Panc1 (cell line): ENCODE data around the gene OR10A6. TPM values are rescaled to one million over a fixed set of nuclear protein-coding genes. Genes with fewer than 3 reads are reported as not detected.

Experiments used
- ATAC-seq: fragments of 200-7000 bp; cut with Tn5 transposase; 2 replicates; pipeline ENCODE4 v1.9.1; 2020; ENCODE audit warnings: mild to moderate bottlenecking, moderate library complexity
- BruUV-seq: library from RNA; stranded (reverse); fragments of 400-500 nt; replicated peaks from 2 replicates; lab custom pipeline; 2021; lab: Mats Ljungman, UMichigan
- CTCF ChIA-PET: fragments of 300-600 bp; sonication (Branson Sonifier 250); formaldehyde crosslinking; loops from one replicate; lab custom pipeline; 2022; ENCODE audit warnings: antibody characterized with exemption; lab: Charles Lee
- POLR2A ChIA-PET: fragments of 300-600 bp; sonication (Branson Sonifier 250); formaldehyde crosslinking; loops from one replicate; lab custom pipeline; 2022; ENCODE audit warnings: antibody characterized with exemption; lab: Charles Lee
- DNase-seq: peaks from one replicate; pipeline ENCODE4 v3.0.0-alpha.2; 2010; ENCODE audit warnings: low read depth, low spot score
- H3K27ac ChIP-seq: 2 replicates; pipeline ENCODE4 v1.5.1; 2011; ENCODE audit warnings: mild to moderate bottlenecking, low read length, inconsistent platforms
- H3K27me3 ChIP-seq: fragments of 200-500 bp; sonication (Bioruptor generic); 2 replicates; pipeline ENCODE4 v1.6.0; 2014; ENCODE audit warnings: low read length, inconsistent platforms; ENCODE audit not compliant: control insufficient read depth, insufficient read depth
- H3K36me3 ChIP-seq: fragments of 200-500 bp; sonication (Bioruptor generic); 2 replicates; pipeline ENCODE4 v1.5.1; 2014; ENCODE audit warnings: inconsistent platforms, mild to moderate bottlenecking, low read length, moderate library complexity; ENCODE audit not compliant: control insufficient read depth, insufficient read depth
- H3K4me1 ChIP-seq: 2 replicates; pipeline ENCODE4 v1.5.1; 2011; ENCODE audit warnings: inconsistent platforms, mild to moderate bottlenecking, low read length, moderate library complexity; ENCODE audit not compliant: control insufficient read depth, insufficient read depth
- H3K4me3 ChIP-seq, 2 experiments: 2 replicates each; pipeline ENCODE4 v1.5.1; 2011 to 2012; ENCODE audit warnings: low read depth in 2 of 2, low read length in 2 of 2, mild to moderate bottlenecking in 2 of 2, inconsistent platforms in 1 of 2, moderate library complexity in 1 of 2
- H3K9me3 ChIP-seq: fragments of 200-500 bp; sonication (Bioruptor generic); 2 replicates; pipeline ENCODE4 v1.5.1; 2014; ENCODE audit warnings: low read depth, mild to moderate bottlenecking, inconsistent platforms, low read length, moderate library complexity; ENCODE audit not compliant: control insufficient read depth, insufficient read depth
- POLR2AphosphoS5 ChIP-seq: IDR thresholded peaks from 2 replicates; pipeline ENCODE4 v1.6.1; 2012; ENCODE audit warnings: mild to moderate bottlenecking, low read depth, low read length, moderate library complexity
- SIN3A ChIP-seq: IDR thresholded peaks from 2 replicates; pipeline ENCODE4 v1.6.1; 2012; ENCODE audit warnings: low read depth, mild to moderate bottlenecking, low read length, moderate library complexity, borderline replicate concordance; ENCODE audit not compliant: insufficient read depth
- TCF7L2 ChIP-seq: IDR thresholded peaks from 2 replicates; pipeline ENCODE4 v1.6.1; 2011; ENCODE audit warnings: mild to moderate bottlenecking, low read depth, low read length, inconsistent platforms
- in situ Hi-C: cut with HindIII; loops from 2 replicates; pipeline ENCODE4 v1.10.0; 2016; ENCODE audit warnings: low sequenced_read_pairs, low pct_unique_long_range_greater_than_20kb
- intact Hi-C: fragments of 100-400 bp; cut with micrococcal nuclease; formaldehyde crosslinking; loops from one replicate; pipeline ENCODE4 v1.10.0; 2022; ENCODE audit not compliant: unreplicated experiment
- total RNA-seq: library from RNA; stranded (reverse); gene quantifications from one replicate; pipeline ENCODE4 v1.2.1, GENCODE V29; 2021; ENCODE audit not compliant: unreplicated experiment
- TF ChIP-seq, protein P1 (sequence below), 2 experiments: IDR thresholded peaks; 2 replicates each; pipeline ENCODE4 v1.6.1; 2011 to 2012; ENCODE audit warnings: low read depth in 2 of 2, control low read depth in 1 of 2, low read length in 1 of 2, mild to moderate bottlenecking in 1 of 2, moderate library complexity in 1 of 2; ENCODE audit not compliant: insufficient read depth in 1 of 2
- TF ChIP-seq, protein P2 (sequence below): fragments of 450-650 bp; IDR thresholded peaks from 2 replicates; pipeline ENCODE4 v1.5.1; 2017; ENCODE audit warnings: mild to moderate bottlenecking

Gene OR10A6
- total RNA-seq, 1 experiment from 2014 or later = not detected

DNA sequence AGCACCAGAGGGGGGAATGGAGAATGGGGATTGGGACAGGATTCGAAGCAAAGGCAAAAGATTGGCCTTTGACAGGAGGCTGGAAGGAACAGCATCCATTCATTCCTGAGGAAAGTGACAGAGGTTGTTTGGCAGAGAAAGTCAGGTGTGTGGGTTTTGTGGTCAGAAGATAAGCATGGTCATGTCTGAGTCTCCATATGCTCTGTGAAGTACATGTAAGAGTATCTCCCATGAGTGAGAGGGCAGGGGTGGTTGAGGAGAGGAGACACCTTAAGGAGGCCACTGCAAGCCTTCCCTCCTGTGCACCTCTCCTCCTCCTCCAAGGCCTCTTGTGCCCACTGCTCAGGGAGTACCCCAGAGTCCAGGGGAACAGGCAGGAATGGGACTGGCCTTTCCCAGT is 36.0 kb upstream of the OR10A6 start:
- CTCF ChIA-PET = no interaction called here

DNA sequence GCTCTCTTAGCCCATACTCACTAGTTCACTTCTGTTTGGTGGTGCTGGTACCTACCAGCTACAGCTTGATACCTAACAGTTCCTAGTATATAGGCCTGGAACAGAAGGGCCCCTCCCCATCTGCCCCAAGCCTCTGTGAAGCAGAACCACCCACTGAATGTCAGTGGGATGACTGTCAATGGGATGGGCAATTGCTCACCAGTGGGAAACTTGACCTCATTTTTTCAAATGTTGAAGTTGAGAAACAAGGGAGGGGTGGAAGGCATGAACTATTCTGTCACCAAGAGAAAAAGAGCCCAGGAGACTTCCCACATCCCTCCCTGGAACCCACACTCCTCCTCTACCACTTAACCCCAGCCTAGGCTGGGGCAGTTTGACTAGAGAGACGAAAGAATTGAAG is 34.3 kb upstream of the OR10A6 start, which contains the start of gene NLRP10:
Gene NLRP10 (minus strand): TSS at position 62 of the 400 bp plus-strand sequence. CDS start 1,952 bp downstream, outside the sequence.
- DNase-seq (no peak), ATAC-seq (no peak)
- CTCF ChIA-PET = no interaction called here
- H3K27me3 ChIP-seq = no peaks in the 10 kb centered on the region
- H3K27ac ChIP-seq = no peak within 1 kb of the TSS
- intact Hi-C loops = no loop called here
- no TSS peak for BruUV-seq
- H3K4me3 ChIP-seq = no peak within 1 kb of the TSS
- H3K36me3 ChIP-seq = no peaks in the 10 kb centered on the region
- no peaks in the 10 kb centered on the region for H3K9me3 ChIP-seq
- TF ChIP-seq, protein P1, sequence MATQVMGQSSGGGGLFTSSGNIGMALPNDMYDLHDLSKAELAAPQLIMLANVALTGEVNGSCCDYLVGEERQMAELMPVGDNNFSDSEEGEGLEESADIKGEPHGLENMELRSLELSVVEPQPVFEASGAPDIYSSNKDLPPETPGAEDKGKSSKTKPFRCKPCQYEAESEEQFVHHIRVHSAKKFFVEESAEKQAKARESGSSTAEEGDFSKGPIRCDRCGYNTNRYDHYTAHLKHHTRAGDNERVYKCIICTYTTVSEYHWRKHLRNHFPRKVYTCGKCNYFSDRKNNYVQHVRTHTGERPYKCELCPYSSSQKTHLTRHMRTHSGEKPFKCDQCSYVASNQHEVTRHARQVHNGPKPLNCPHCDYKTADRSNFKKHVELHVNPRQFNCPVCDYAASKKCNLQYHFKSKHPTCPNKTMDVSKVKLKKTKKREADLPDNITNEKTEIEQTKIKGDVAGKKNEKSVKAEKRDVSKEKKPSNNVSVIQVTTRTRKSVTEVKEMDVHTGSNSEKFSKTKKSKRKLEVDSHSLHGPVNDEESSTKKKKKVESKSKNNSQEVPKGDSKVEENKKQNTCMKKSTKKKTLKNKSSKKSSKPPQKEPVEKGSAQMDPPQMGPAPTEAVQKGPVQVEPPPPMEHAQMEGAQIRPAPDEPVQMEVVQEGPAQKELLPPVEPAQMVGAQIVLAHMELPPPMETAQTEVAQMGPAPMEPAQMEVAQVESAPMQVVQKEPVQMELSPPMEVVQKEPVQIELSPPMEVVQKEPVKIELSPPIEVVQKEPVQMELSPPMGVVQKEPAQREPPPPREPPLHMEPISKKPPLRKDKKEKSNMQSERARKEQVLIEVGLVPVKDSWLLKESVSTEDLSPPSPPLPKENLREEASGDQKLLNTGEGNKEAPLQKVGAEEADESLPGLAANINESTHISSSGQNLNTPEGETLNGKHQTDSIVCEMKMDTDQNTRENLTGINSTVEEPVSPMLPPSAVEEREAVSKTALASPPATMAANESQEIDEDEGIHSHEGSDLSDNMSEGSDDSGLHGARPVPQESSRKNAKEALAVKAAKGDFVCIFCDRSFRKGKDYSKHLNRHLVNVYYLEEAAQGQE (IDR thresholded peaks at IDR 0.05; ENCODE audit: insufficient read depth in 1 of 2, low read depth in 2 of 2, low read length in 1 of 2) = no peak
- TF ChIP-seq TCF7L2 = no peak
- TF ChIP-seq SIN3A = no peak
- no peak for TF ChIP-seq POLR2AphosphoS5
- TF ChIP-seq, protein P2, sequence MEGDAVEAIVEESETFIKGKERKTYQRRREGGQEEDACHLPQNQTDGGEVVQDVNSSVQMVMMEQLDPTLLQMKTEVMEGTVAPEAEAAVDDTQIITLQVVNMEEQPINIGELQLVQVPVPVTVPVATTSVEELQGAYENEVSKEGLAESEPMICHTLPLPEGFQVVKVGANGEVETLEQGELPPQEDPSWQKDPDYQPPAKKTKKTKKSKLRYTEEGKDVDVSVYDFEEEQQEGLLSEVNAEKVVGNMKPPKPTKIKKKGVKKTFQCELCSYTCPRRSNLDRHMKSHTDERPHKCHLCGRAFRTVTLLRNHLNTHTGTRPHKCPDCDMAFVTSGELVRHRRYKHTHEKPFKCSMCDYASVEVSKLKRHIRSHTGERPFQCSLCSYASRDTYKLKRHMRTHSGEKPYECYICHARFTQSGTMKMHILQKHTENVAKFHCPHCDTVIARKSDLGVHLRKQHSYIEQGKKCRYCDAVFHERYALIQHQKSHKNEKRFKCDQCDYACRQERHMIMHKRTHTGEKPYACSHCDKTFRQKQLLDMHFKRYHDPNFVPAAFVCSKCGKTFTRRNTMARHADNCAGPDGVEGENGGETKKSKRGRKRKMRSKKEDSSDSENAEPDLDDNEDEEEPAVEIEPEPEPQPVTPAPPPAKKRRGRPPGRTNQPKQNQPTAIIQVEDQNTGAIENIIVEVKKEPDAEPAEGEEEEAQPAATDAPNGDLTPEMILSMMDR = no peak
- in situ Hi-C loops = no loop called here
- POLR2A ChIA-PET = no interaction called here
- H3K4me1 ChIP-seq = no peaks in the 10 kb centered on the region

More for the DNA sequence above, 36.0 kb upstream of the OR10A6 start:
- no peak for DNase-seq
- in situ Hi-C loops = no loop called here
- TF ChIP-seq, protein P2 = no peak
- TF ChIP-seq TCF7L2 (no peak), SIN3A (no peak), POLR2AphosphoS5 (no peak)
- TF ChIP-seq, protein P1 (IDR thresholded peaks at IDR 0.05; ENCODE audit: insufficient read depth in 1 of 2, low read depth in 2 of 2, low read length in 1 of 2) = no peak
- Histone ChIP-seq H3K4me3 (no peak overlapping the region), H3K27me3 (no peaks in the 10 kb centered on the region), H3K9me3 (no peaks in the 10 kb centered on the region), H3K36me3 (no peaks in the 10 kb centered on the region), H3K4me1 (no peaks in the 10 kb centered on the region), H3K27ac (no peak overlapping the region)
- intact Hi-C loops = no loop called here
- no TSS peak for BruUV-seq
- ATAC-seq = no peak
- POLR2A ChIA-PET = no interaction called here
